NCI-H1092 (cell line): Measurements from ENCODE around the gene RAPGEF6.

Experiments used
- DNase-seq: peaks from one replicate; lab custom pipeline; 2025; lab: John Stamatoyannopoulos, UW

The RAPGEF6 gene

DNA sequence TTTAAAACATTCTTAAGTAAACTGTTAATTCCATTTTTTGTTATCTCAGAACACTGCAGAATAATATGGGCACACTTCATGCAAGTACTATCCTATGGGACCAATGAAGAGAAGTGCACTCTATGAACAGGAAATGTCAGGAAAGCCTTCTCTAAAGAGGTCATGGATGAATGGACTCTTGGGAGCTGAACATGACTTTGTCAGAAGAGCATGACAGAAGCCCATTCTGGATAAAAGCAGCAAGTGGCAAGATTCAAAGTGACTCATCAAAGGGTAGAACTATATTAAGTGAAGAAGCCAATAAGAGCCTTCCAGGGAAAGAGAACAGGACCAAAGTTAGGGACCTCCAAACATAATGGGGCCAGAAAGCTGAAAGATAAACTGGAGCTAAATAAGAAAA lies 94.0 kb downstream of the RAPGEF6 start:
- no peak for DNase-seq

DNA sequence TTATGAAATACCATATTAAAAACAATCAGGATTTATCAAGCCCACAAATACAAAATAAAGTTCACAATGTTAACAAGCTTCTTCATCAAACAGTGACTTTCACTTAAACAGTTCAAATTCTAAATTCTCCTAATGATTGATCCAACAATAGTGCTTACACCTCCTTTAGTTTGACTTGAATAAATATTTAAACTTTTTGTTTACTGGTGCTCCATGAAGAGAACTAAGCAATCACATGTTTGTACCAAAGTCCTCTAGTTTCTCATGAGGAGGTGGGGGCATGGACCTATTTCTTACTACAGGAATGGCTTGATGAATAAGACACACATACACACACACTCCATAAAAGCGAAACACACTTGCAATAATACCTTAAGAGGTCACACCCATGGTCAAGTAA lies 95.8 kb downstream of the RAPGEF6 start:
- no peak for DNase-seq

DNA sequence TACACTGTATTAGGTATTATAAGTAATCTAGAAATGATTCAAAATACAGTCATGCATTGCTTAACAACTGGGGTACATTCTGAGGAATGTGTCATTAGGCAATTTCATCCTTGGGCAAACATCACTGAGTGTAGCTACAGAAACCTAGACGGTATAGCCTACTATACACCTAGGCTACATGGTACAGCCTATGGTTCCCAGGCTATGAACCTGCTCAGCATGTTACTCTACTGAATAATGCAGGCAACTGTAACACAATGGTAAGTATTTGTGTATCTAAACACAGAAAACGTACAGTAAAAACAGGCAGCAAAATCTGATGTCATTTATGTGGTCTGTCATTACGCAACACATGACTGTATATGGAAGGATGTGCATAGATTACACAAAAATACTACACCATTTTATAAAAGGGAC lies 96.8 kb downstream of the RAPGEF6 start:
- no peak for DNase-seq

DNA sequence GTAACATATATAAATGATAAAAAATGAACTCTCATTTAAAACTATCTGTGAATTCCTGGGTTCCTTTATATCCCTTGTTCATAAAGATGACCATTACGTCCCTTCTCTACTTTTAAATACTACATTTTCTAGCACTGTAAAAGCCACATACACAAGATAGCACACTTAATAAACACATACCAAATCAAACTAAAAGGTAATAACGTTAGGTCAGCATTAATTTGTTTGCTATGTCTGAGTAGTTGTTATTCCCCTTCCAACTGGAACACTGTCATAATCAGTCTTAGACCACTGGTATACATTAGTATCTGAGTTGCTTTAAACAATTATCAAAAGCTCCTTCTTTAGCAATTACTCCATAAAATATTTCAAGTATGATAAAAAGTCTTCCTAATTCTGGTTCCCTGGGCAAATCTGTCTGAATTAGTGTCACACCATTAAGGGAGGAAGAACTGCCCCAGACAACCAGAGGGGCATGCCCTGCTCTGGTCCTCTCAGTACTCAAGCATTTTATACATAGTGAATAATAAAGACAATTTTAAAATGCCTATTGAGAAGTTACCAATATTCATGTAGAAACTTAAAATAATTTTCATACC lies 98.1 kb downstream of the RAPGEF6 start:
- no peak for DNase-seq

DNA sequence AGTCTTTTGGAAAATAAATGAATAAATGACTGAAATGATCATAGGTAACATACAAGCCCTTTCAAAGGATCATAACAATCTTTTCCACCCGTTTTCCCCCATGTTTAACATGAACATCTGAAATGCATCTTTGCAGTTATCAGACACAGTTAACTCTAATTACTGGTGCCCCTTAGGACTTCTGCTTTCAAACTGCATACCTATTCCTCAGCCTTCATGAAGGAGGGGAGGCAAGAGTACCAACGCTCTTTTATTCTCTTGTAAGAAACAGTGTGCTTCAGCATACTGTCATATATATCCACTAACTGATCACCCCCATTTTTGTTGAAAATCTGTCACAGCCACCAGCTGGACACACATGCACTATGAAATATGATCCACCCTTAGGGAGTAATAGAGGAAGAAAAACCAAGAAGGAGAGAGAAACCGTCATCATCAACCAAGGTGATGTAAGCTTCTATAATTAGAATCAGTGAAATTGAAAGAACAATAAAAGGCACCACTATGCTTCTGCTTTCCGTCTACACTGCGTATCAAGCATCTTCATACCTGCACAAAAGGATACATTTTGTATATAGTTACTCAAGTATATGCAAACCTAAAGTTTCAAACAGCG lies 98.7 kb downstream of the RAPGEF6 start:
- DNase-seq, result no peak

DNA sequence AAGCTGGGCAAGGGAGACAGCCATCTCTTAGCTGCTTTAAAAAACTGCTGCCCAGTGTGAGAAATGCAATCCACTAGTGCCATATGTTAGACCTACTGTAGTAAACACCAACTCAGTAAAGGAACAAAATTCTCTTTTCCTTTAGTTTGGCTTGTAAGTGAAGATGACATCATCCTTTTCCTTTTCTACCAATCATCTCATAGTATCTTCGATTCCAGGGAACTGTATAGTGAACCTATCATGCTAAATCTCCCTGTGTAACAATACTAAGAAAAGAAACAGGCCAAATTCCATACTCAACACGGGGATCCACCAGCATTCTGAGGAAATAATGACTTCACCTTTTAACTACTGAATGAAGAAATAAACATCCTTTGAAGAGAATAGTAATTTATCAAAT lies 100.1 kb downstream of the RAPGEF6 start:
- DNase-seq, result no peak

DNA sequence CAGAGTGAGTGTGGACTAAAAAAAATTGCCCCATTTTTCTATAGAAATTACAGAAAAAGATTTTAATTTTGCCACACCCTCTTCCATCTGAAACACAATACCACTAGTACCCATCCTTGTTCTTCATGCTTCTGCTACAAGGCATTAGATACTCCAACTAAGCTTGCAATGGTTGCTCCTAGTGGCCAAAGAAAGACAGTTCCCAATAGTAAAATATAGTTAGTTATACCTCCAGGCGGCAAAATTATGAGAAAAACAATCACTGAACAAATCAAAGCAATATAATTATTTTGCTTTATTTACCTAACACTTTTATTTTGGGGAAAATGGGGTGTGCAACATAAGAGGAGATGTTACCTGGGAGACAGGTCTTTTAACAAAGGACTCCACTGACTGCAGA lies 101.2 kb downstream of the RAPGEF6 start:
- no peak for DNase-seq

DNA sequence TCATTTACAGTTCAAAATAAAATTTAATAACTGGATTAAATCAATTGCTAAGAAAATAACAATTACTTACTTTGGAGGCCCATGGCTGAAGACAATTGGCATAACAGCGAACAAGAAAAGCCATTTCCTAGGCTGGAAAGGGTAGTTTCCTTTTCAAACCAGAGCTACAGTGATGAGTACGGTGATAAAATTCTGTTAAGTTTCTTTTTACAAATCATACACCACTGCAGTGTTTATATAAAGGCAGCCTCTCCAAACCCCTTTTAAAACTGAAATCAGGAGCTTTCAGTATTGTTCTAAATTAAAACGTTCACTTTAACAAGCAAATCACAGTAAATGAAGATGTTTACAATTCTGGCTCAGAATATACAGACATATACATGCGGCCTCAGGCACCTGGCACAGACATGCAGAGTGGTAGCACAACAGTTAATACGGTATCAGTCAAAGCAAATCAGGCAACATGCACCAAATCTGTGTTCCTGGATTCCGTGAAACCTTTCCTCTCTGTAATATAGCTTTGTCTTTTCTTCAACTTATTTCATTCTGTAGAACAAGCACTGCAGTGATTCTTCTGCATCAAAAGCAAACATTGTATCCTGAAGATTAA lies 102.9 kb downstream of the RAPGEF6 start:
- DNase-seq, result no peak

DNA sequence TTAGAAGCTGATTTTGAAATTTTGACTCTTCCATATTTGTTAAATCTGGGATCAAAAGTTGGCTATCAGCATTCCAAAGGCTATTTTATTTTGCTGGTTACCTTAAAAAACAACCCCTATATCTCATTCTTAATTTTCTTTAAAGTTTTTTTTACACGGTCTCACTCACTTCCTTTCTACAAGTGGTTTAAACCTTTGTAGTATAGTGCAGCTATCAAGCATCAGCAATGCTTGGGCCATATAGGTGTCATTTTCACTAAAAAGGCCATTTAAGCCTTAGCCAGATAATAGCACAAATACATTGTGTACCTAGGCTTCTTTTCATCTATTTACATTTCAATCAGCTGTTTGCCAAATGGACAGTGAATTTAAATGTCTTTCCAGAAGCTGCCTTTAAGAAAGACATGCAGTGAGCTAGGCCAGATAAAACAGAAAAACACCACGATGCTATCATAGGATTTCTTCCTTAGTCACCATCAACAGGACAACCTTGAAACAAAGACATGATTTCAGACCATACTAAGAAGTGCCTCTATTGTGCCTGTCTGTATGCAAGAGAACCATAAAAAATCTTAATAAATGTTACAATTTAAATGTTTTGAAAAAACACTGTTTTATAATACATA lies 104.2 kb downstream of the RAPGEF6 start:
- peak; percentile 28 for DNase-seq

DNA sequence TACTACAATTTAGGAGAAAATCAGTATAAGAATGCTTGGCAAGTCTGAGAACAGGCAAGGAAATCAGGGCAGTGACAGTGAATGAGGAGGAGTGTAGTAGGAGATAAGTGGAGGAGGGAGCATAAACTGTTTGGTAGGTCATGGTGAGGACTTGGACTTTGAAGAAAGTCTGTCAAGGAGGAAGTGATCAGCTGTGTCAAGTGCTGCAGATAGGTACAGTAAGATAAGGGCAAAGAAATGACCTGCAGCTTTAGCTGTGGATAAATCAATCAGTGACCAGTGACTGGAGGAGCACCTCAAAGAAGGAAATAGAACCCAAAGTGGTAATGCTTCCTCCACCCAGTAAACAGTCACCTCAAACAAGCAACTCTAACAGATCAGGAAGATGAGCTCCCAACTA lies 106.3 kb downstream of the RAPGEF6 start:
- no peak for DNase-seq

DNA sequence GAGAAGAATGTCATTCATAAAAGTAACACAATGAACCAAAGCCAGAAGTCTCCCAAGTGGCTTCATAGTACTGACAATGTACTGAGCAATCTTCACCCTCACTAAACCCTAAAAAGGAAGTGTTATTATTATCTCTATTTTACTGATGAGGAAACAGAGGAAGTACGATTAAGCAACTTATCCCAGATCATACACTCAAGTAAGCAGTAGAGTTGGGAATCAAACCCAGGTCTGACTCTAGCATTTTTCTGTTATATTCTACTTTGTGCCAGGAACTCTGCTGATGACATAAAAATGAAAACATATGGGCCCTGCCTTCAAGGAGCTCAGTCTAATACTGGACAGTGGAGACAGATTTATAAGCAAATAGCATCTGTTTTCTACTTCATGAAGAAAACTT lies 109.2 kb downstream of the RAPGEF6 start:
- DNase-seq, result no peak

DNA sequence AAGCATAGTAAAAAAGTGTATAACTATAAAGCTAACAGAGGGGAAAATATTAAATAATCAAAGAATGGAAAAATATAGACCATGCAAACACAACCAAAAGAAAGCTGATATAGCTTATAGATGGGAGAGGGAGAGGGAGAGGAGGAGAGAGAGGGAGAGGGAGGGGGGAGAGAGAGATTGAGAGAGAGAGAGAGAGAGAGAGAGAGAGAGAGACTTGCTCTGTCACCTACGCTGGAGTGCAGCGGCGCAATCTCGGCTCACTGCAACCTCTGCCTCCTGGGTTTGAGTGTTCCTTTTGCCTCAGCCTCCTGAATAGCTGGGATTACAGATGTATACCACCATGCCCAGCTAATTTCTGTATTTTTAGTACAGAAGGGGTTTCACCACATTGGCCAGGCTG lies 110.6 kb downstream of the RAPGEF6 start:
- DNase-seq, result no peak

DNA sequence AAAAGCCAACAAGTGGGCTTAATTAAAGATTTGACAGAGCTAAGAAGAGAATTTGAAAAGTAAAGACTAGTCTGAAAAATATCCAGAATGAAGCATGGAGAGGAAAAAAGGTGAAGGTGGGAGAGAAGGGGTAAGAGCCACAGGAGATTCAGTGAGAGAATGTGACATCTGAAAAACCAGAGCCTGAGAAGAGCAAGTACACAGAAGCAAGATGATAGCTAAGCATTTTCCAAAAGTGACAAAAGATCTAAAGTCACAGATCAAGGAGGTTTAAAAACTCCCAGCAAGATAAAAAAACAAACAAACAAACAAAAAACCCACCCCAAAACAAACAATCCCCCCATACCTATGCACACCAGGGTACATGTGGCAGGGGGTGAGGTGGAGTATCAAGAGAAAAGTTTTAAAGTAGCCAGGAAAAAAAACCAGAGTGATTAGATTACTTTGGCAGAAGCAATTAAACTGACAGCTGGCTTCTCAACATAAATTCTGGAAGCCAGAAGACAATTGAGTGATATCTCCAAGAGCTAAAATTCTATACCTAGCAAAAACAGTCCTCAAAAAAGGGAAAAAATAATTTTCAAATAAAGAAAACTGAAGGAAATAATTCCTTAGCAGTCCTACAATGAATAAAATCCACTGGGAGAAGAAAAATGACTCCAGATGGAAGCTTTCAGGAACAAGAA lies 111.4 kb downstream of the RAPGEF6 start:
- DNase-seq, result no peak

DNA sequence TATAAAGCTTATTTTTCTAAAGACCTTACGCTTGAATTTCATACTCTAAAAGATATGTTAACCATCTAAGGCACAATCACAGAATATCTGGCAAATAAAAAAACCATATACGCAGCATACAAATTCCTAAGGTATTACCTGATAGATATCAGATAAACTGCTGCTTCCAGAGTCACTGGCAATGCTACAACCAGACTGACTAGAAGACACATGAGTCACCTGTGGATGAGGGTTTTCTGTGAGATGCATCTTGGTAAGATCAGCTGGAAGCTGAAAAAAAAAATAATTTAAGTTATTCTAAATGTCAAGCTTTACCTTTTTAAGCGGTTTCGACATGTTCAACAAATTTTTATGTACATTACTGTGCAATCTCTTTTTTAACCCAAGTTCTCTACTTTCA lies 113.8 kb downstream of the RAPGEF6 start:
- DNase-seq, result no peak

DNA sequence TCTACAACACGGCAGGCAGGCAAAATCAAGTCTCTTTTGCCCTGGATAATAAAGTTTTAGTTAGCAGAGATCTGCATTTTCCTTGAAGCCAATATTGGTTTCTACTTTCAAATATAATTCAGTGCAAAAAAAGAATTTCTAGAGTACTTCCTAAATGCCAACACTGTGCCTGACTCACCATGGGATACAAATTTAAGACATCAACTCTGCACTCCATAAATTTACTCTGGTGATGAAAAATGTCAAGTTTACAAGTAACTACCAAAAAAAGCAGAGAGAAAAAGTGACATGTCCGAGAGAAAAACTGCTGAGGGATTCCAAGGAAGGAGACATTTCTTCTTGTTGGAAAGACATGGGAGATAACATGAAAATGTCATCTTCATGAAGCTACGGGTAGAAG lies 119.7 kb downstream of the RAPGEF6 start:
- DNase-seq, result no peak

DNA sequence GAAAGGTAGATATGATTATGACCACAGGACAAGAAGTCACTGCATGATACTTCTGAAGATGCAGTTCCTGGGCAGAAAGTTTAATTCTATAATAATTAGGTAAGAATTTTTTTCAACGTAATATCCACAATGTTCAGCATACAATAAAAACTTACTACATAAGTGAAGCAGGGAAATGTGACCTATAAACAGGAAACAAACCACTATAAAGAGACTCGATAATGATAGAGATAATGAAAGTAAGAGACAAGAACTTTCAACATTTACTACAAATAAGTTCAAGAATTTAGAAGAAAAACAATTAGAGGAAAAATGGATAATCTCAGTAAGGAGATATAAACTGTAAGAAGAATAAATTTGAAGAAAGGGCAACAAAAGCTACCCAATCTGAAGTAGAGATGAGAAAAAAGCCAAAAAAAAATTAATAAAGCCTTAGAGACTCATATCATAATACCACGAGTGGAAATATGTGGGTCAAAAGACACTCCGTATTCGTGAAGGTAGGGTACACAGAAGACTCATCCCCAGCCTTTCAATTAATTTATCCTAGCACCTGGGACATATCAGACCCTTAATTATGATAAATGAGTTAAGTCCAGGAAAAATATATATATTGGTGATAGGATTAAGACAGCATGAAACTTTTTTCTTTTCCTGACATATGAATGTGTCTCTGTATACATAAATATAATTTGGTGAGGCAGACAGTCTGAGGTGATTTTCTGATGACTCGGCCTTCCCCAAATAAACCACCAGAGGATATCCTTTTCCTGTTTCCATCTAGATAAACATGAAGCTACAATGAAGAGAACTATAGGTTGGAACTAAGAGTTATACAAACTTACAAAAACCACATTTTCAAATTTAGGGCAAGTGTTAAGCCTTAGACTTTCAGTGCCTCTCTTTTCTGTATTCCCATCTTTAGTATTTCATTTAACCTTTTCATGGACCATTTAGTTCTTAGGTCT lies 120.4 kb downstream of the RAPGEF6 start:
- no peak for DNase-seq

DNA sequence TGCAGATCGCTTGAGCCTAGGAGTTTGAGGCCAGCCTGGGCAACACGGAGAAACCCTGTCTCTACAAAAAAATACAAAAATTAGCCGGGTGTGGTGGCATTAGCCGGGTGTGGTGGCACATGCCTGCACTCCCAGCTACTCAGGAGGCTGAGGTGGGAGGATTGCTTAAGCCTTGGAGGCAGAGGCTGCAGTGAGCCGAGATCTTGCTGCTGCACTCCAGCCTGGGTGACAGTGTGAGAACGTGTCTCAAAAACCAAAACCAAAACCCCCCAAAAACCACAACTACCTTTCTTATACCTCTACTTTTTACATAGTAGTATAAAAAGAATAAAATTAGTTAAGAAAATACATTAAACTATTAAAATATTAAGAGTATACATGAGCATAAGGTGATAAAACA lies 121.2 kb downstream of the RAPGEF6 start:
- no peak for DNase-seq

DNA sequence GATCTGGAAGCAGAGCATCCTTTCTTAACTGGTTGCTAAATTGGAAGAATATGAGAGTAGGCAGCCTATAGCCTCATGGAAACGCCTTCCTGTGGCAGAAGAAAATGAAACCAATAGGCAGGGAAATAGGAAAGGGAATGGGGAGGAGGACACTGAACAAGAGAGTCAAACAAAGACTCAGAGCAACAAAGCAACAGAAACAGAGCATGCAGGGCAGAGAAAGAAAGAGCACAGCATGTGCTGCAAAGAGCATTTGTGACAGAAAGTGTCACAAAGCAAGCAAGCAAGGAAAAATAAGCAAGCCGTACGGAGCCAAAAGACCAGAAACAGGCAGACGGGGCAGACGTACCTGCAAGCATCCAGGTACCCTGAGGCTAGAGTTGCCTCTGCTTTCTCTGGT lies 123.1 kb downstream of the RAPGEF6 start:
- no peak for DNase-seq

DNA sequence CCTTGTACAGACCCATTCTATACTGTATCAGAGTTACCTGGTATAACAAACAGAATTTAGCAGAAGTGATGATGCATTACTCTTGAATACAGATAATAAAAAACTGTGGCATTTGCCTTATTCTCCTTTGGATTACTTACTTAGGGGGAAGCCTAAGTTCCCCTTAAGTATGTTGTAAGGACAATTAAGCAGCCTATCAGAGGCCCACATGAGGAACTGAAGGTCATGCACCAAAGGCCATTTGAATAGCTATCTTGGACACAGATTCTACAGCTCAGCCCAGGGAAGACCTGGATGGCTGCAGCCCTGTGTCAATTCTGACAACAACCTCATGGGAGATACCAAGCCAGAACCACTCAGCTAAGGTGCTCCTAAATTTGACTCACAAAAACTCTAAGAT lies 125.2 kb downstream of the RAPGEF6 start:
- no peak for DNase-seq

DNA sequence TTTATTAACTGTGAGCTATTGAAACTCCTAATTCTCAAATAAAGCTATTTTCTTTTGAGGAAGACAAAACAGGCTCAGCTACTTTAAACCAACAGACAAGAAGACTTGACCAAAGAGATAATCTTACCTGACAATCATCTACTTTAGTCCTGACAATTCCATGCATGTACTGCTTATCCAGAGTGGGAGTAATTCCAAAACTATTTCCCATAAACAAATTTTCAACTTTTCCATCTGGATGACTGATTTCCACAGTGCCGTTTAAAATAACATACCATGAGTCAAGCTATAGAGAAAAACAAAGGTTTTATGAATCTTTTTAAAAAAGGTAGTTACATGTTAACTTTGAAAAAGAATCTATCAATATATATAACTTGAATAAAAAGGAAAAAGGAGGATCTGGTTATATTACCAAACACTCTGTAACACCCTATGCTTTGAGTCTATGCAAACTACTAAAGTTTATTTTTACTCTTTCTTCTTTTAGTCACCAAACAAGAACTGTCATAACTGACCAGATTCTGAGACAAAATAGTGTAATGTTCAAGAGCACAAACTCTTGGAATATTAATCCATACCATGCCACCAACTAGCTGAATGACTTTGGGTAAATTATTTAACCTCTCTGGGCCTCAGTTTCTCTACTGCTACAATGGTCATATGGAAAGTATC lies 129.7 kb downstream of the RAPGEF6 start:
- no peak for DNase-seq

DNA sequence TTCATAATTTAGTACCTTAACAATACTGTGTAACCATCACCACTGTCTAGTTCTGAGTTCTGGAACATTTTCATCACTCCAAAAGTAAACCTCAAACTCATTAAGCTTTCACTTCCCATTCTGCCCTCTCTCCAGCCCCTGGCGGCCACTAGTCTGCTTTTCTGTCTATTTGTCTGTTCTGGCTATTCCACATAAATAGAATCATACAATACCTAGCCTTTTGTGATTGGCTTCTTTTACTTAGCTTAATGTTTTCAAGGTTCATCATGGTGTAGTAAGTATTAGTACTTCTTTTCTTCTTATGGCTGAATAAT lies 138.7 kb downstream of the RAPGEF6 start:
- no peak for DNase-seq
